A673 (cell line): ENCODE results near the gene LIX1. TPM values are rescaled to one million over a fixed set of nuclear protein-coding genes. Genes with fewer than 3 reads are reported as not detected.

ENCODE experiments used
- BruUV-seq: library from RNA; stranded (reverse); fragments of 400-500 nt; replicated peaks from 2 replicates; lab custom pipeline; 2021; lab: Mats Ljungman, UMichigan
- CTCF ChIA-PET: fragments of 300-600 bp; sonication (Branson Sonifier 250); formaldehyde crosslinking; loops from one replicate; lab custom pipeline; 2022; ENCODE audit warnings: antibody characterized with exemption; lab: Charles Lee
- POLR2A ChIA-PET: fragments of 300-600 bp; sonication (Branson Sonifier 250); formaldehyde crosslinking; loops from one replicate; lab custom pipeline; 2022; ENCODE audit warnings: antibody characterized with exemption; ENCODE audit not compliant: low non-redundant PET; lab: Charles Lee
- DNase-seq: peaks from one replicate; pipeline ENCODE4 v3.0.0-alpha.2; 2015; ENCODE audit warnings: low spot score
- H3K27ac ChIP-seq: fragments of 200-600 bp; sonication (generic); 2 replicates; pipeline ENCODE4 v1.5.1; 2016; ENCODE audit warnings: mixed run types, low read depth, mild to moderate bottlenecking, mixed read lengths, antibody characterized with exemption, low read length; ENCODE audit not compliant: poor library complexity, severe bottlenecking
- H3K27me3 ChIP-seq: fragments of 200-600 bp; sonication (generic); replicated peaks from 2 replicates; pipeline ENCODE4 v1.6.1; 2017; ENCODE audit warnings: mixed run types, low read depth, mild to moderate bottlenecking, mixed read lengths, antibody characterized with exemption, low read length; ENCODE audit not compliant: insufficient read depth, poor library complexity
- H3K36me3 ChIP-seq: fragments of 200-600 bp; sonication (generic); 2 replicates; pipeline ENCODE4 v1.6.1; 2016; ENCODE audit warnings: mixed run types, mild to moderate bottlenecking, mixed read lengths, antibody characterized with exemption, low read length; ENCODE audit not compliant: insufficient read depth, poor library complexity, severe bottlenecking
- H3K4me1 ChIP-seq: fragments of 200-600 bp; sonication (generic); 2 replicates; pipeline ENCODE4 v1.6.1; 2017; ENCODE audit warnings: mixed run types, mild to moderate bottlenecking, mixed read lengths, antibody characterized with exemption, low read length; ENCODE audit not compliant: insufficient read depth, poor library complexity, severe bottlenecking
- H3K4me3 ChIP-seq: fragments of 200-600 bp; sonication (generic); 2 replicates; pipeline ENCODE4 v1.5.1; 2016; ENCODE audit warnings: low read depth, mixed run types, mild to moderate bottlenecking, mixed read lengths, low read length; ENCODE audit not compliant: poor library complexity, severe bottlenecking
- H3K9me3 ChIP-seq: fragments of 200-600 bp; sonication (generic); 2 replicates; pipeline ENCODE4 v1.6.1; 2016; ENCODE audit warnings: mixed run types, low read depth, mild to moderate bottlenecking, mixed read lengths, antibody characterized with exemption, low read length; ENCODE audit not compliant: poor library complexity, severe bottlenecking
- CTCF ChIP-seq: fragments of 300-800, 200-600 bp; sonication (generic); conservative IDR thresholded peaks from 2 replicates; pipeline ENCODE4 v1.5.1; 2017; ENCODE audit warnings: low read depth, mild to moderate bottlenecking, antibody characterized with exemption, low read length, moderate library complexity, mixed read lengths
- EZH2 ChIP-seq: fragments of 200-600 bp; sonication (generic); IDR thresholded peaks from 2 replicates; pipeline ENCODE4 v1.6.1; 2017; ENCODE audit warnings: borderline replicate concordance, low read depth, mild to moderate bottlenecking, mixed read lengths, antibody characterized with exemption, low read length; ENCODE audit not compliant: poor library complexity, severe bottlenecking
- intact Hi-C: fragments of 100-400 bp; cut with micrococcal nuclease; formaldehyde crosslinking; loops from one replicate; pipeline ENCODE4 v1.10.0; 2022; ENCODE audit not compliant: unreplicated experiment
- total RNA-seq: library from RNA; stranded (reverse); gene quantifications from 2 replicates; pipeline ENCODE4 v1.2.3, GENCODE V29; 2021

LIX1 gene
- total RNA-seq, 1 experiment from 2014 or later = not detected

DNA sequence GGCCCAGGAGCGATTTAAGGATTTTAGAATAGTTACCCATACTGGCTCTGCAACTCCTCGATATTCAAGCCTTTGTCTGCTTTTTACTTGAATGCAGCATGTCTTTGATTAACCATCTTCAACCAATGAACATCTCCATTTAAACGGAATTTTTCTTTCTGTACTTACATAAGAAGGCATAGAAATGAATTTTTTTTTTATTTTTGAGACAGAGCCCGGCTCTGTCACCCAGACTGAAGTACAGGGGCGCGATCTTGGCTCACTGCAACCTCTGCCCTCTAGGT, 41.5 kb upstream of the LIX1 start:
- TSS peak; percentile 73 for BruUV-seq
- no peaks in the 10 kb centered on the region for H3K9me3 ChIP-seq
- peaks cover 14% of the 10 kb centered on the region for H3K4me1 ChIP-seq
- ChIA-PET POLR2A (no interaction called here), CTCF (no interaction called here)
- peak overlapping the region; percentile 79 for H3K4me3 ChIP-seq
- peaks cover 7% of the 10 kb centered on the region for H3K36me3 ChIP-seq
- no peaks in the 10 kb centered on the region for H3K27me3 ChIP-seq
- H3K27ac ChIP-seq = peak overlapping the region; percentile 95
- DNase-seq = no peak
- TF ChIP-seq CTCF = no peak
- no peak for TF ChIP-seq EZH2
- intact Hi-C loops = no loop called here

GRCh38 chr5:97183100-97183929, 40.9 kb upstream of the LIX1 start, which contains the start of gene RIOK2:
TSS of gene RIOK2 (minus strand) at chr5:97183247. CDS start at chr5:97183191, 56 bp downstream.
- no TSS peak for BruUV-seq
- no peaks in the 10 kb centered on the region for H3K9me3 ChIP-seq
- POLR2A ChIA-PET = no interaction called here
- H3K36me3 ChIP-seq = peaks cover 13% of the 10 kb centered on the region
- CTCF ChIA-PET = no interaction called here
- peaks cover 14% of the 10 kb centered on the region for H3K4me1 ChIP-seq
- intact Hi-C loops = no loop called here
- H3K27ac ChIP-seq = peak within 1 kb of the TSS; percentile 95
- peak within 1 kb of the TSS; percentile 79 for H3K4me3 ChIP-seq
- TF ChIP-seq EZH2 (no peak), CTCF (no peak)
- no peaks in the 10 kb centered on the region for H3K27me3 ChIP-seq
- peak; percentile 98 for DNase-seq

GRCh38 chr5:97182571-97183099, 40.2 kb upstream of the LIX1 start:
- H3K27me3 ChIP-seq = no peaks in the 10 kb centered on the region
- intact Hi-C loops = no loop called here
- TF ChIP-seq CTCF = no peak
- TF ChIP-seq EZH2 = no peak
- BruUV-seq = TSS peak; percentile 84
- H3K4me3 ChIP-seq = peak overlapping the region; percentile 79
- peak overlapping the region; percentile 95 for H3K27ac ChIP-seq
- H3K9me3 ChIP-seq = no peaks in the 10 kb centered on the region
- CTCF ChIA-PET = no interaction called here
- POLR2A ChIA-PET = no interaction called here
- H3K4me1 ChIP-seq = peaks cover 14% of the 10 kb centered on the region
- peak; percentile 51 for DNase-seq
- H3K36me3 ChIP-seq = peaks cover 19% of the 10 kb centered on the region
